ENCODE measurements around the gene NUTM2G.
"Not testable (repeated sequence)": the region's sequence is repeated elsewhere in the genome, so short reads cannot be mapped to it uniquely, and the experiment has no call there.

Gene NUTM2G

GRCh38 chr9:96920803-96921202, 7.8 kb upstream of the NUTM2G start:
- not testable (repeated sequence) for H3K9me3 ChIP-seq (ENCODE audit: low read length); H3K27ac ChIP-seq (ENCODE audit: low read depth, low read length); H3K36me3 ChIP-seq (ENCODE audit: insufficient read depth, low read length); H3K4me1 ChIP-seq (ENCODE audit: insufficient read depth, low read length); H3K27me3 ChIP-seq (ENCODE audit: control insufficient read depth in 1 of 2, insufficient read depth in 2 of 2, low read length in 2 of 2); H3K4me3 ChIP-seq (ENCODE audit: low read depth in 1 of 2, low read length in 2 of 2); H3K9ac ChIP-seq (ENCODE audit: low read length)

DNA sequence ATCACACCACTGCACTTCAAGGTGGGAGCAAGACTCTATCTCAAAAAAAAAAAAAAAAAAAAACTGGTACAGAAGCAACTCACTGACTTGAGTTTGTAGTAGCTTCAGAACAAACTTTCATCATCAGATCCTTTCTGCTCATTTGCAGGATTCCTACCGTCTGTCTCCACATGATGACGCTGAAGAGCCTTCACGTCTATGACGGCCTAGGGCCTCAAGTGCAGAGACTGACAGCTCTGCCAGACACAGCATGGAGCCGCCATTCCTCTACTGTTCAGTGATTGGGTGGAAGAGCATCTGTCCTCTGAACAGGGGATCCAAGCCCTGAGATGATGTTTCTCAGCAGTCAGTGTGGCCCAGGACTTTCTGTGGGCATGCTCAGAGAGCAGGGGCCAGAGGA, 3.1 kb upstream of the NUTM2G start:
- H3K9ac ChIP-seq (ENCODE audit: low read length); H3K4me3 ChIP-seq (ENCODE audit: low read depth in 1 of 2, low read length in 2 of 2); H3K27ac ChIP-seq (ENCODE audit: low read depth, low read length); H3K4me1 ChIP-seq (ENCODE audit: insufficient read depth, low read length); H3K9me3 ChIP-seq (ENCODE audit: low read length); H3K36me3 ChIP-seq (ENCODE audit: insufficient read depth, low read length); H3K27me3 ChIP-seq (ENCODE audit: control insufficient read depth in 1 of 2, insufficient read depth in 2 of 2, low read length in 2 of 2): not testable (repeated sequence)

- not testable (repeated sequence) for H3K9me3 ChIP-seq (ENCODE audit: low read length)
Observed at GRCh38 chr9:96931665-96932064, 3.0 kb downstream of the NUTM2G start.

GRCh38 chr9:96934097-96934496, 5.5 kb downstream of the NUTM2G start:
- not testable (repeated sequence) for H3K27ac ChIP-seq (ENCODE audit: low read depth, low read length); H3K27me3 ChIP-seq (ENCODE audit: control insufficient read depth in 1 of 2, insufficient read depth in 2 of 2, low read length in 2 of 2); H3K9ac ChIP-seq (ENCODE audit: low read length); H3K36me3 ChIP-seq (ENCODE audit: insufficient read depth, low read length); H3K4me1 ChIP-seq (ENCODE audit: insufficient read depth, low read length); H3K9me3 ChIP-seq (ENCODE audit: low read length); H3K4me3 ChIP-seq (ENCODE audit: low read depth in 1 of 2, low read length in 2 of 2)

More at GRCh38 chr9:96931665-96932064, 3.0 kb downstream of the NUTM2G start:
- not testable (repeated sequence) for H3K4me1 ChIP-seq (ENCODE audit: insufficient read depth, low read length); H3K36me3 ChIP-seq (ENCODE audit: insufficient read depth, low read length); H3K27ac ChIP-seq (ENCODE audit: low read depth, low read length); H3K9ac ChIP-seq (ENCODE audit: low read length); H3K27me3 ChIP-seq (ENCODE audit: control insufficient read depth in 1 of 2, insufficient read depth in 2 of 2, low read length in 2 of 2); H3K4me3 ChIP-seq (ENCODE audit: low read depth in 1 of 2, low read length in 2 of 2)

DNA sequence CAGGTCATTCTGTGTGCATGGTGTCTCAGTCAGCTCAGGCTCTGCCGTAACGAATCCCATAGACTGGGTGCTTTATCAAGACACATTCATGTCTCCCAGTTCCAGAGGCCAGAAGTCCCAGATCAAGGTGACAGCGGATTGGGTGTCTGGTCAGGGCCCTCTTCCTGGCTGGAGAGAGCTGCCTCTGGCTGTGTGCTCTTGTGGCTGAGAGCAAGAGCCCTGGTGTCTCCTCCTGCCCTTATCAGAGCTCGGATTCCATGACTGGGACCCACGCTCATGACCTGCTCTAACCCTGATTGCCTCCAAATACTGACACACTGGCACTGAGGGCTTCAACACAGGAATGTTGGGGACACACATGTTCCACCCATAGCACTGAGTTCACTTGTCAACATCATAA, 6.1 kb downstream of the NUTM2G start:
- H3K4me3 ChIP-seq (ENCODE audit: low read depth in 1 of 2, low read length in 2 of 2); H3K9ac ChIP-seq (ENCODE audit: low read length); H3K9me3 ChIP-seq (ENCODE audit: low read length); H3K27me3 ChIP-seq (ENCODE audit: control insufficient read depth in 1 of 2, insufficient read depth in 2 of 2, low read length in 2 of 2); H3K36me3 ChIP-seq (ENCODE audit: insufficient read depth, low read length); H3K4me1 ChIP-seq (ENCODE audit: insufficient read depth, low read length); H3K27ac ChIP-seq (ENCODE audit: low read depth, low read length): not testable (repeated sequence)

DNA sequence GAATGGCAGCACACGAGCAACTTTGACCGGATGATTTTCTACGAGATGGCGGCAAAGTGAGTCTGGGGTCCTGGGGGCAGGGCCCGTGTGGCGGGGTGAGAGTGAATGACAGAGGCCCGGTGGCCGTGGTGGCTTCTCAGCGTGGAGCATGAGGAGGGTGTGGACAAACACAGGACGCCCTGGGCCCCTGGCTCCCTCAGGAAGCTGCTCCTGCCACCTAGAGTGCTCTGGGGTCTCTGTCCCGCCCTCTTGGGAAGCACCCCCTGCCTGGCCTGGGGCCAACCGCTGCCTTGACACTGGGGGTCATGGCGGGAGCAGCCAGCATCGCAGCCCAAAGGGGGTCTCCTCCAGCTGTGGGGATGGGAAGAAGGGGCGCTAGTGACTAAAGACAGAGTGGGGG, 6.8 kb downstream of the NUTM2G start:
- not testable (repeated sequence) for H3K4me3 ChIP-seq (ENCODE audit: low read depth in 1 of 2, low read length in 2 of 2); H3K9me3 ChIP-seq (ENCODE audit: low read length); H3K27ac ChIP-seq (ENCODE audit: low read depth, low read length); H3K36me3 ChIP-seq (ENCODE audit: insufficient read depth, low read length); H3K9ac ChIP-seq (ENCODE audit: low read length); H3K27me3 ChIP-seq (ENCODE audit: control insufficient read depth in 1 of 2, insufficient read depth in 2 of 2, low read length in 2 of 2); H3K4me1 ChIP-seq (ENCODE audit: insufficient read depth, low read length)

DNA sequence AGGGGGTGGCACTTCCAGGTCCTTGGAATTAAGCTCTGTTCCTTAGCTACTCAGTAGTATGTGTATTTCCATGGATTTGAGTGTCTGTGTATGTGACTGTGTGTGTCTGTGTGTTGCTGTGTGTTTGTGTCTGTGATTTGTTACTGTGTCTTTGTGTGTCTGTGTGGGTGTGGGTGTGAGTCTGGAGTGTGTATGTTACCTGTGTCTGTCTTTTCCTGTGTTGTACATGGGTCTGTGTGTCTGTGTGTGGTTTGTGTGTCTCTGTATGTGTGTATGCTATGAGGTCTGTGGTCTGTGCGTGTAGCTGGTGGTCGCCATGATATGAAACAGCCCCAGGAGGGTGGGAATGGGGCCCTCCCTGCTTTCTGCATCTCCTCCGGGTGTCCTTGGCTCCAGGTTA, 8.8 kb downstream of the NUTM2G start:
- not testable (repeated sequence) for H3K9me3 ChIP-seq (ENCODE audit: low read length)

DNA sequence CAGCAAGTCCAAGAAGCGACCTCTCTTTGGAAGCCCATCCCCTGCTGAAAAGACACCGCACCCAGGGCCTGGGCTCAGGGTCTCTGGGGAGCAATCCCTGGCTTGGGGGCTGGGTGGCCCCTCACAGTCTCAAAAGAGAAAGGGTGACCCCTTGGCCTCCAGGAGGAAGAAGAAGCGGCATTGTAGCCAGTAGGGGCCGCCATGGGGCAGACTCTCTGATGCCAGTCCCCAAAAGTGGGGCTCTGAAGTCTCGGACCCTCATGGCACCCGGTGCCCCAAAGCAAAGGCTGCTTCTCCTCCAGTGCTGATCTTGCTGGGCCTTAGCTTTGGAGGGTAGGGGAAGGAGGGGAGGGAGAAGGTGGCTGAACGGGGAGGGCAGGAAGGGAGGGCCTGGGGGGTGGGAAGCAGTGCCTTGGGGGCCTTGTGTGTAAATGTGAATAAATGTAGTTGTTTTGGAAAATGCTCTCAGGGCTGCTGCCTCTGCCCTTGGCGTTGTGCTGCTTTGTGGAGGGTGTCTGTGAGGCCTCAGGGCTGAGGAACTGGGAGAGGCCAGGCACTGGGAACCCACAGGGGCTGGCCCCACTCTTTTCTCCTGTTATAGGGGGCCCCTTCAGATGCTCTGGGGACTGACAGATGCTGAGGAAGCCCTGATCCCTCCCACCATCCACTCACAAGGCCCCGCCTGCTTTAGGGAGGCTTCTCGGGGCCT, 10.5 kb downstream of the NUTM2G start:
- not testable (repeated sequence) for H3K4me3 ChIP-seq (ENCODE audit: low read depth in 1 of 2, low read length in 2 of 2); H3K36me3 ChIP-seq (ENCODE audit: insufficient read depth, low read length); H3K4me1 ChIP-seq (ENCODE audit: insufficient read depth, low read length); H3K9ac ChIP-seq (ENCODE audit: low read length); H3K9me3 ChIP-seq (ENCODE audit: low read length); H3K27ac ChIP-seq (ENCODE audit: low read depth, low read length); H3K27me3 ChIP-seq (ENCODE audit: control insufficient read depth in 1 of 2, insufficient read depth in 2 of 2, low read length in 2 of 2)

More for the DNA sequence above, 8.8 kb downstream of the NUTM2G start:
- H3K27ac ChIP-seq (ENCODE audit: low read depth, low read length); H3K27me3 ChIP-seq (ENCODE audit: control insufficient read depth in 1 of 2, insufficient read depth in 2 of 2, low read length in 2 of 2); H3K4me1 ChIP-seq (ENCODE audit: insufficient read depth, low read length); H3K36me3 ChIP-seq (ENCODE audit: insufficient read depth, low read length); H3K9ac ChIP-seq (ENCODE audit: low read length); H3K4me3 ChIP-seq (ENCODE audit: low read depth in 1 of 2, low read length in 2 of 2): not testable (repeated sequence)

- H3K4me1 ChIP-seq (ENCODE audit: insufficient read depth, low read length); H3K9ac ChIP-seq (ENCODE audit: low read length); H3K4me3 ChIP-seq (ENCODE audit: low read depth in 1 of 2, low read length in 2 of 2); H3K9me3 ChIP-seq (ENCODE audit: low read length); H3K27me3 ChIP-seq (ENCODE audit: control insufficient read depth in 1 of 2, insufficient read depth in 2 of 2, low read length in 2 of 2); H3K36me3 ChIP-seq (ENCODE audit: insufficient read depth, low read length); H3K27ac ChIP-seq (ENCODE audit: low read depth, low read length): not testable (repeated sequence)
Observed at GRCh38 chr9:96940982-96941381, 12.3 kb downstream of the NUTM2G start.

DNA sequence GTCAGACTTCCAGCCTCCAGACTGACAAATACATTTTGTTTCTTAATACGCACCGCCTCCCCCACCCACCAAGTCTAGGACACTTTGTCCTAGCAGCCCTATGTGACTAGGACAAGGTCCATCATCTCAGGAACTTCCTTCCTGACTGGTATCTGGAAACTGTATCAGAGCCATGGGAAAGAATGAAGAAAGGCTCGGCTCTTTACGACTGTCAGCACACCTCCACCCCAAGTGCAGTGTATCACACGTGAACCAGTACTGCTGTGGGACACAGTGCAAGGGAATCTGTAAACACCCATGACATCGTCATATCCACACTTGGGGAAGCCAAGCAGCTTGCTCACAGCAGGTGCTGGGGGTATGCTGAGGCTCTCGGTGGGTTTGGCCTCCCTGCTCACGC, 13.0 kb downstream of the NUTM2G start:
- H3K9me3 ChIP-seq (ENCODE audit: low read length); H3K36me3 ChIP-seq (ENCODE audit: insufficient read depth, low read length); H3K4me1 ChIP-seq (ENCODE audit: insufficient read depth, low read length); H3K9ac ChIP-seq (ENCODE audit: low read length); H3K4me3 ChIP-seq (ENCODE audit: low read depth in 1 of 2, low read length in 2 of 2); H3K27ac ChIP-seq (ENCODE audit: low read depth, low read length); H3K27me3 ChIP-seq (ENCODE audit: control insufficient read depth in 1 of 2, insufficient read depth in 2 of 2, low read length in 2 of 2): not testable (repeated sequence)

GRCh38 chr9:96942181-96942580, 13.5 kb downstream of the NUTM2G start:
- H3K9me3 ChIP-seq (ENCODE audit: low read length); H3K4me1 ChIP-seq (ENCODE audit: insufficient read depth, low read length); H3K4me3 ChIP-seq (ENCODE audit: low read depth in 1 of 2, low read length in 2 of 2); H3K9ac ChIP-seq (ENCODE audit: low read length); H3K27ac ChIP-seq (ENCODE audit: low read depth, low read length); H3K36me3 ChIP-seq (ENCODE audit: insufficient read depth, low read length); H3K27me3 ChIP-seq (ENCODE audit: control insufficient read depth in 1 of 2, insufficient read depth in 2 of 2, low read length in 2 of 2): not testable (repeated sequence)

- not testable (repeated sequence) for H3K9ac ChIP-seq (ENCODE audit: low read length); H3K4me3 ChIP-seq (ENCODE audit: low read depth in 1 of 2, low read length in 2 of 2); H3K27me3 ChIP-seq (ENCODE audit: control insufficient read depth in 1 of 2, insufficient read depth in 2 of 2, low read length in 2 of 2); H3K9me3 ChIP-seq (ENCODE audit: low read length); H3K36me3 ChIP-seq (ENCODE audit: insufficient read depth, low read length); H3K27ac ChIP-seq (ENCODE audit: low read depth, low read length); H3K4me1 ChIP-seq (ENCODE audit: insufficient read depth, low read length)
Observed at GRCh38 chr9:96949346-96949745, 20.7 kb downstream of the NUTM2G start.
